Mucosa of gallbladder (tissue), 1 donor: ENCODE data around the gene LPP. TPM values are rescaled to one million over a fixed set of nuclear protein-coding genes. Genes with fewer than 3 reads are reported as not detected.

Source experiments
- DNase-seq: peaks from one replicate; pipeline ENCODE4 v3.0.0-alpha.2; 2020; ENCODE audit warnings: low spot score
- total RNA-seq: library from RNA; stranded (reverse); gene quantifications from one replicate; pipeline ENCODE4 v1.2.1, GENCODE V29; 2021
- donor health status: DM: no; HTN: no; CAD: no.

LPP gene
- total RNA-seq, 1 donor from 2014 or later, result 478 TPM

- no peak for DNase-seq
These were observed 759.1 kb downstream of the LPP start for GRCh38 chr3:188913084-188913483.

DNA sequence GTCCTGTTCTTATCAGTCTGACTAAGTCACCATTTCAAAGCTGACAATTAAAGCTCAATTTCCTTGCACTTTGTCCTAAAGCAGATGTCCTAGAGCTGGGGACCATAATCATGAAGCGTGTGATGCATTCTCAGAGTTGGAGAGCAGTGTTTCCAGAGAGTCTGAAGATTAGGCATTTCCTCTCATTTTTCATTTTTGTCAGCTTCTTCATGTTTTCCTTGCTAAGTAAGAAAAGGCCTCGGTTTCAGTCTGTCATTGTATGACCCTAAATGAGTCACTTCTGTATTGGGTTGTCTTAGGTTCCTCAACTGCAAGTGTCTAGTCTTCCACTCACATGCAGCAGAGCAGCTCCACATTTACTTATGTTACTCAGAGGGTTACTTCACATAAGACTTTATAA, 760.6 kb downstream of the LPP start:
- no peak for DNase-seq

DNA sequence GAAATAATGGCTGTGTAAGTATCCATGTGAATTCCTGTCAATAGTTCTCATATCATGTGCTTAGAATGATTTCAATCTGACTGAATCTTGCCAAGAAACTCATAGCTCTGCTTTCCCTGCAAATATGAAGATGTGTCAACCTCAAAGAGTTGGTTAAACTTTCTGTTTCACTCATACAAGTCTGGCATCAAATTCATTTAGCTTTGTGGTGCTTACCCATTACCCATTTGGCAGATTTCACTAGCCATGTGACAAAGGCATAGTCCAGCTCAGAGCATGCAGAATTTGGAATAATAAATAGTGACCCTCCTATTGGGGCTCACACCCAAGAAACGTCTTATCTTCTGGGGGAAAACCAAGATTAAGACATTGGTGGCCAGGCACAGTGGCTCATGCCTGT, 761.2 kb downstream of the LPP start:
- no peak for DNase-seq

- no peak for DNase-seq
These were observed 763.0 kb downstream of the LPP start for GRCh38 chr3:188916934-188917401.

GRCh38 chr3:188918093-188918492, 764.1 kb downstream of the LPP start:
- DNase-seq, result no peak

- DNase-seq, result no peak
These were observed 769.7 kb downstream of the LPP start for GRCh38 chr3:188923671-188924070.

DNA sequence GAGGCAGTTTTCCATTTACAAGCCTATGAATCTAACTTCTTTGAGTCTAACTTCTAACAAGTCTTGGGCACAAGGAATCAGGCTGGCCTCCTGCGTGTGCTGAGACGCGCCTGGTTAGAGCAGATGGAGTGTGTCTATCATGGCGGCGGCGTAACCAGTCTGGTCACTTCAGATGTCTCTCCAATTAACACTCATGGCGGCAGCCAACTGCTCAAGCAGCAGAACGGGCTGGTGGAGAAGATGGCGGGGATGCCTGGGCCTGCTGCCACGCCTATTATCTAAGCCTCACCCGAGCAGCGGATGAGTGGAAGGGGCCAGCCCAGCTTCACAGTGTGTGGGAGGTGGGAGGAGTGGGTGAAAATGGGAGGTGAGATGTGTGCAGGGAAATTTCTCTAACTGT, 771.4 kb downstream of the LPP start:
- no peak for DNase-seq

- no peak for DNase-seq
These were observed 772.2 kb downstream of the LPP start for GRCh38 chr3:188926111-188926510.

- DNase-seq, result no peak
These were observed 773.0 kb downstream of the LPP start for GRCh38 chr3:188926741-188927511.

DNA sequence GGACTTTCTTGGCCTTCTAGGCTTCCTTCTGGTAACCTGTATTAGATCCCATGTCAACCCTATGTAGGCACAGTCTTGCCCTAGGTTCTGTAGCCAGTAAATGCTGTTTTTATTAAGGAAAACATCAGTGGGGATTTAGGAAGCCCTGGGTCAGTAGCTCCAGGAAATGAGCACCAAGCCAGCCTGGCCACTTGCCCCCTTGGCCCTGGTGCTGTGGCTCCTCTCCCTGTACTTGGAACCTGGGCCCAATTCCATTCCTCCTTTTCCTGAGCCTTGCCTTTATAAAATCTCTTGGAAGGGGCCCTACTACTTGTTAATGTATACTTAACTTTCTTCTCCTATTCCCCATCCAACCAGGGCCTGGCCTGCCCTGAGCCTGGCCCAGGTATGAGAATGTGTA, 774.0 kb downstream of the LPP start:
- DNase-seq, result no peak

DNA sequence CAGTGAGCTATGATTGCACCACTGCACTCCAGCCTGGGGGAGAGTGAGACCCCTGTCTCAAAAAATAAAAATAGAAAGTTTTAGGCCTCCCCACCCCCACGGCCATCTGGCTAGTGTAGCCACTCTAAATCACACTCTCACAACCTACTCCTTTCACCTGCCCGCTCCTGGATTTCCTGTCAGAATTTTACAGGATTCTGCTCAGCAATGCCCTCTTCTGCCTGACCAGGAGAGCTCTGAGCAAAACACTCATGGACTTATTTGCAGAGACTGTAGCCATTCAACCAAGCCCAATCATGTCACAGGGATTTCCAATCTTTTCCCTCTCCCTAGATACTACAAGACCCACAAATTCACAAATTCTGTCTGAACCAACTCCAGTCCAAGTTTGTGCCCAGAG, 775.2 kb downstream of the LPP start:
- DNase-seq, result no peak

- no peak for DNase-seq
These were observed 777.1 kb downstream of the LPP start for GRCh38 chr3:188931036-188931435.

GRCh38 chr3:188931531-188931930, 777.6 kb downstream of the LPP start:
- DNase-seq, result no peak

DNA sequence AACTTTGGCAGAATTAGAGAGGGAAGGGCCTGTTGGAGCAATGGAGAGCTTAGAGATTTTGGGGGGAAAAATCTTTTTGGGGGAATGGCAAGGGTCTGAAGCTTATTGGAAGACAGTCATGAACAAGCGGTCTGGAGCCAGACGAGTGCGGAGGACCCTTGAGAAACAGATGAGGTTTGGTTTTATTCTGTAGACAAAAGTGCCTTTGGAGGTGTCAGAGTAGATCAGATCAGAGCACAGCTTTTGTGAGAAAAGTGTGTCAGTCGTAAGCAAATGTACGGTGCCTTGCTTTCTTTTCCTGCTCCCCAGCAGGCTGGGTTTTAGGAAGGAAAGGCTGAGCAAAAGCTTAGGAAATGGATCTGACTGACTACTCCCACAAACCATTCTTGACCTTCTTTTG, 781.0 kb downstream of the LPP start:
- DNase-seq, result no peak

DNA sequence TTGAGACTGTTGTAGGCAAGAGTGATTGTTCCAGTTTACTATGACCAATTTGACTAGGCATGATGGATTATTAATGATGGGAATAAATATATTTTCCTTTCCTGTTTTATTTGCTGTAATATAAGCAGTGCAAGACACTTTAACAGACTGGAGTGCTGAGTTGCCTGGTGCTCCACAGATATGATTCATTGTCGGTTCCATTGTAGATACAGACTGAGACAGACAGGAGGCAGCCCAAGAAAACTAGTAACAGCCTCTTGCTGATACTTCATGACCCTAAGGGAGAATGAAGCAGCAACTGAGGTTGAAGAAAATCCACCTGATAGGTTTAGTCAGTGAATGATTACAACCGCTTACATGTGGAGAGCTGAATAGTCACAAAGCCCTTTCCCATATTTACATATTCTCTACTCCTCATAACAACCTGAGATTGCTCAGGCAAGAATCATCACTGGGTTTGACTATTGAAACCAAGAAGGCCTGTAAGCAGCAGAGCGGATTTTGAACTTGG, 782.7 kb downstream of the LPP start:
- no peak for DNase-seq

DNA sequence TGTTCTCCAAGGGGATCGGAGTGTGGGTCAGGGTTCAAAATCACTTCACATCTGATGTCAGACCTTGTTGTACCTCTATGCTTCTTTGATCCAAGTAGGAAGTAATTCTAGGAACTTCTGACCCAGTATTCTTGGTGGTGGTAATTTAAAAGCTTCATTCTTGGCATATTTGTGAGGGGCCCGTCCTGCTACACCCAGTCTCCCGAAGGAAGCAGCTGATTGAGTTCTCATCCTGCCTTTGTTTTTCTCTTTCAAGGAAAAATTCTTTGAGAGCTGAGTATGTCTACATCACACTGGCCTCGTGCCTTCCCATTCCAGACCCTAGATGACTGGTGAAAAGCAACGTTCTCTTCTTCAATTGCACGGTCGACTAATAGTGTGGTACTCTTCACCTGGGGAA, 783.4 kb downstream of the LPP start:
- no peak for DNase-seq

- no peak for DNase-seq
These were observed 785.0 kb downstream of the LPP start for GRCh38 chr3:188938999-188939398.

GRCh38 chr3:188939814-188940572, 786.0 kb downstream of the LPP start:
- DNase-seq, result no peak
